HG02943 (cell line): ENCODE data around the gene C3AR1.
A peak's percentile ranks its signal among the peaks of the same experiment; 100 is the strongest.

Source experiments
- ATAC-seq: cut with Tn5 transposase; IDR thresholded peaks from one replicate; pipeline ENCODE4 v1.9.1; 2021; ENCODE audit warnings: mild to moderate bottlenecking, low read depth, moderate library complexity; ENCODE audit not compliant: unreplicated experiment

The C3AR1 gene

DNA sequence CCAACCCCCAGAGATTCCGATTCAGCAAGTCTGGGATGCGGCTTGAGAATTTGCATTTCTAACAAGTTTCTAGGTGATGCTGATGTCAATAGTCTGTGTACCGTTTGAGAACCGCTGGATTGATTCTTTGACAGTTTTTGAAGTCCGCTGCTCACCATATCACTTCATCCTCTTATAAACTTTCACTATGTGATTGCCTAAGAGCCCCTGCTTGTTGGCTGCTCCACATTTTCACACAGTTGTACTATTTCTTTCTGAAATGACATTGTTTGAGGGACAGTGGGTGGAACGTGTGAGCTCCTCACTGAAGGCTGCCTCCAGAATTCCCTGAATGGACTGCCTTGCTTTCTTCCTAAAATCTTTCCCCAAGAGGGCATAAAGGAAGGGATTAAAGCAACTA is 7.7 kb downstream of the C3AR1 start:
- no peak for ATAC-seq

DNA sequence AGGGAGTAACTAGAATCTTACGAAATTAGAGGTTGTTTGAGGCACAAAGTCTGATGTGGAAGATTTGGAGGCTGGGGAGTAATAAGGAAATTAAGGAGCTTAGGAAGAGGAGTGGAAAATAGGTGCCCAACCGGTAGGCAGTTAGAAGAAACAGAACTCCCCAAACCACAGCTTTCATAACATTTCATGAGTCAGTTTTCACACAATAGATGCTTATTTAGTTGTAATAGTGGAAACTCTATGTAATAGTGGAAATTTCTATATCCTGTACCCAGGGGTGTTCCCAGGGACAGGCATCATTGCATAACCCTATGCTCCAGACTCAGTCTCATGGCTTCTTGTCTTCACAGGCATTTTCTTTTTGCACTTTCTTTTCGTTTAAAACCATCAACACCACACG is 8.3 kb downstream of the C3AR1 start:
- no peak for ATAC-seq

DNA sequence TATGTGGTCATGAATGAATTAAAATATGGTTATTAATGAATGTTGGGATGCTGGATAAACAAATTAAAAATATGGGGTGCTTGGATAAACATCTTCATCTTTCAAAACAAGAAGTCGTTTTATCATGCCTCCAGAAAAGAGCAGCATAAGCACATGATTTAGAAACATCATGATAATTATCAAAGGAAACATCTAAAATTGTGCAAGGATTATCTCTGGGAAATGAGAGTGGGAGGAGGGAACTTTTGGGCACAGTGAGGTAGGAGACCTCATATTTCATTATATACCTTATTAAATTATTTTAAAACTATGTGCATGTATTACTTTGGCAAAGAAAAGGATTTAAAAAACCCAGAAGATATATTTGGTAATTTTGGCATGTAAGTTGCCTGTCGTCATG is 8.9 kb downstream of the C3AR1 start:
- ATAC-seq = no peak

DNA sequence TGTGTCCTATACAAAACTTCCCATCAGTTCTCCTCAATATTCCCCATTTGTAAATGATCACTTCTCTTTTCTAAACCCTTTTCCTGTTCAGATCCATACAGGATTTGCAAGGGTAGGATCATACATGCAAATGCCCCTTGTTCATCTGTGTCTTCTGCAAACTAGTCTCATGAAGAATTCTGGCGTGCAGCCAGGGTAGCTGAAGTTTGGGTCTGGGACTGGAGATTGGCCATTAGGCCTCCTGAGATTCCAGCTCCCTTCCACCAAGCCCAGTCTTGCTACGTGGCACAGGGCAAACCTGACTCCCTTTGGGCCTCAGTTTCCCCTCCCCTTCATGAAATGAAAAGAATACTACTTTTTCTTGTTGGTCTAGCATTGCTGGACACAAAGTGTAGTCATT is 11.3 kb downstream of the C3AR1 start:
- no peak for ATAC-seq

DNA sequence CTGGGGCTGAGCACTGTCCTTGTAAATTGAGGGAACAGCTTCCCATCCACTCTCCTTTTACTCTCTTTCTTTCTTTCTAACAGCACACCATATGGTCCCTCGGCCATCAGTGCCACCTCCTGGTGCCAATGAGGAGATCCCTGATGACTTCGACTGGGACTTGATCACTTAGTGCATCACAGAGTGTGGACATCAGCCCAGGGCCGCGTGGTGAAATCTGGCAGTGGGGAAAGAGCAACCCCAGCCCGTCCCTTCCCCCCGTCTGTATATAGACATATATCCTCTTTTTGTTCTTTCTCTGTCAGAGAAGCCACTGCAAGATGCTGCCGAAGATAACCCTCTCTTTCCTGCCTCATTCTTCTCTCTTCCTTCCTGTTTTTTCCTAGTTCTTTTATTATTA is 13.5 kb downstream of the C3AR1 start:
- ATAC-seq = no peak

DNA sequence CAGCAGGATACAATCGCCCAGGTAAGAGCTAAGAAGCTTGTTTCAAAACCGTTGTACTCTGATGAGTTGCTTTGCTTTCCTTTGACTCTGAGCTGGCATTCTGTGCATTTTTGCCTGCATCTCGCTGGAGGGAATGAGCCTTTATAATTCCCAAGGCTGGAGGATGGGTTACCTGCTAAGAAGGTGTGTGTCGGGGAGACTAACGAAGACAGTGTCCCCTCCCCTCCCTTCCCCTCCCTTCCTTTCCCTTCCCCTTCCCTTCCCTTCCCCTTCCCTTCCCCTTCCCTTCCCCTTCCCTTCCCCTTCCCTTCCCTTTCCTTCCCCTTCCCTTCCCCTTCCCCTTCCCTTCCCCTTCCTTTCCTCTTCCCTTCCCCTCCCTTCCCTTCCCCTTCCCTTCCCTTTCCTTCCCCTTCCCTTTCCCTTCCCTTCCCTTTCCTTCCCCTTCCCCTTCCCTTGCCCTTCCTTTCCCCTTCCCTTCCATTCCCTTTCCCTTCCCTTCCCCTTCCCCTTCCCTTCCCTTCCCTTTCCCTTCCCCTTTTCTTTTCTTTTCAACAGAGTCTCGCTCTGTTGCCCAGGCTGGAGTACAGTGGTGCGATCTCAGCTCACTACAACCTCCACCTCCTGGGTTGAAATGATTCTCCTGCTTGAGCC is 15.4 kb downstream of the C3AR1 start:
- ATAC-seq = no peak

DNA sequence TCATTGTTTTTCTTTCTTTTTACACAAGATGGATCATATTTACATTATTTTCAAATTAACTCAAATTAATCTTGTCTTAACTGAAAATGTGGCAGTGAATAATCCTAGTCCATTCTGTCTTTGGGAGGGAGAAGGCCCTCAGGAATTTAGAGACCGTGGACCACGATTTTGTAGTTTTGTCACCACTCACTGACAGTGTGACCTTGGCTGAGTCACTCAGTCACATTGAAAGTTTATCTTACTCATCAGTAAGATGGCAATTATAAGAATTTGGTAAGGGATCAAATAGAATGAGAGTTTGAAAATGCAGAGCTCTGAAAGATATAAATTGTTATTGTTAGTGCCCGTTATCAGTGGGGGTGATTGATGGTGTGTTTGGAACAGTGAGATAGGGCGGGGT is 17.3 kb downstream of the C3AR1 start:
- ATAC-seq = no peak

DNA sequence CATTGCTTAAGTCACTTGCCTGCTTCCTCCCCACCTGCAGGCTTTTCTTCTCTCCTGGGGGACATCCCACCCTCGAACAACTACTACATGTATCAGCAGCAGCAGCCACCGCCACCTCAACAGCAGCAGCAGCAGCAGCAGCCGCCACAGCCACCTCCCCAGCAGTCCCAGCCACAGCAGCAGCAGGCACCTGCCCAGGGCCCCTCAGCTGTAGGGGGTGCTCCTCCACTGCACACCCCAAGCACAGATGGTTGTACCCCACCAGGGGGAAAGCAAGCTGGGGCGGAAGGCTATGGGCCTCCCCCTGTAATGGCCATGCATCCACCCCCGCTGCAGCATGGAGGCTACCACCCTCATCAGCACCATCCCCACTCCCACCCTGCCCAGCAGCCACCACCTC is 18.3 kb downstream of the C3AR1 start:
- no peak for ATAC-seq

DNA sequence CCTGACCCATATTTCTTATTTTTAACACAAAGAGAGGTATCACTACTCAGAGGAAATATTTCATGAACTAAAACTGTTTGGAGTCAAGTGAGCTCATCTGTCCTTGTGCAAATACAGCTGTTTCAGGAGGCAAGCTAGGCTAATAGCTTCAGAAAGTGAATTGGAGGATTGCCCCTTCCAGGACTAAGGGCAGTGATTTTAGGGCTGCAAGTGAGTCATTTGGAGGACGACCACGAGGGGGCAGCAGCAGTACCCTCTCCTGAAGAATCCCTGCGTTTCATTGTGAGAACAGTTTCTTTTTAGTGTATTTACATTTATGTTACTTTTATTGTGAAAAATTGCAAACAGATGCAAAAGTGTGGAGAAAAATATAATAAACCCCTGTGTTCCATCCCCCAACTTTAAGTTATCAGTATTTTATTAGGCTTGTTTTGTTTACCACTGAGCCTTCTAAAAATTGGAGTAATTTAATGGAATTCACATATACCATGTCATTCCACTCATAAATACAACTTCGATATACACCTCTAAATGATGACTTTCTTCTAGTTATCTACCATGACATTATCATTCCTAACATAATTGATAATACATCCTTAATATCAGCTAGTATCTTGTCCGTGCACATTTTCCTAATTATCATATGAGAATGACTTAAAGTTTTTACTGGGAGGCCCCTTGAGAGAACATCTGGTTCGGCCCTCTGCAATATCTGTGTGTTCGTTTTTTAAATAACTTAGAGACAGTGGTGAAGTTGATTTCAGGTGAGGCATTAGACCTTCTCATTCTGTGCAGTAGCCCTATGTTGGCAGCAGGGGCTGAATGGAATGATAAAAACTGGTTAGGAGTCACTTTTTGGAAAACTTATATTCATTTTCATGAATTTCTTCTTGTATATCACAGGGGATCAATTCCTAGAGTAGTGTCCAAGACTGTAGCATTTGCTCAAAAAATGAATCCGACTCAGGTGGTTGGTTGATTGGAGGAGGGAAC is 19.9 kb downstream of the C3AR1 start:
- no peak for ATAC-seq

DNA sequence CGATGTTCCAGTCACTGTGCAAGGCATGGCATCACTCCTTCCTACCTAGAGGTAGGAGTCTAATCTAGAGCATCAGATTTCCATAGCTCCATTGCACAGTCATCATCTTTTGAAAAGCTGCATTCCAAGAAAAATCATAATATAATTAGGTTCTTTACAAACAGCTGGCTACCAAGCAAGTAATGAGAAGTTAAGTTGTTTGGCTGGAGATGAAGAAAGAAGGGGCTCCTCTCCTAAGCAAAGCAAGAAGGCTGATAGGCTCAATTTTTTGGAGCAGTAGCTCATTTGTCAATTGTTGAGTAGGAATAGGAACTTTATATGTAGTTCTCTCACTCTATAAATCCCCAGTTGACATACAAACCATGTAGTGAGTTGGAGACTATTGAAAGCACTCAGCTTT is 25.4 kb downstream of the C3AR1 start:
- no peak for ATAC-seq

DNA sequence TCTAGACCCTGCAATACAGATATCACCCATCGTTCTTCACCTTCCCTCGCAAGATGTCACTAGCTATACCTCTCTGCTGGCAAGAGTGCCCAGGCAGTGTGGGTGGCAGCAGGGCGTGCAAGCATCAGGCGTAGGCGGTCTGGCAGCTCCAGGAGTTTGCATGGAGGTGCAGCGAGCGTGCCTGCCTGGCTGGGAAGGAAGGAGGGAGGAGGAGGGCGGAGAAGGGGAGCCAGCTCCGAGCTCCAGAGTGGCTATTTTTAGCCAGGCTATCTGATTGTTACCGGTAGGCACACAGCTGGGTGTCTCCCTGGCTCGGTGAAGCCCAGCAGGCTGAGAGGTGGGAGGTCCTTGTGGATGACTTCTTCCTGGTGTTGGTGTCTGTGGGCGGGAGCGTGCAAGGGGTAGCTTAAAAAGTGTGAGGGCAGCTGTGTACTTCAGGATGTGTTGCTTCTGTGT is 27.5 kb downstream of the C3AR1 start:
- no peak for ATAC-seq

DNA sequence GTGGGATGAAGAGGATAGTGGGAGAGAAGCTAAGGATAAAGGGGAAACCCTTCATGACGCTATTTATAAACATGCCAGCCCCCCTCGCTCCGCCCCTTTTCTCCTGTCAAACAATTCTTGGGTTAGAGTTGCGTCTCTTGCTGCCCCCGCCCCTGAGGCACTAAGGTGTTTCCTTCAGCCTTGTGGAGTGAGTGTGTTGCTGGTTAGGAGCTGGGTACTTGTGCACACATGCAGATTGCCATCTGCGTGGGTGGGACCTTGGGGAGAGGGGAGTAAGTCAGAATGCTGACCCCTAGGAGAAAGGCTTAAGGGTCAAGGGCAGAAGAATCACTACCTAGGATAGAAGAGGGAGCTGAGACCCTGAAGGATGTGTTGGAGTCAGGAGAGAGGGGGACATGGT is 28.2 kb downstream of the C3AR1 start:
- ATAC-seq = no peak

DNA sequence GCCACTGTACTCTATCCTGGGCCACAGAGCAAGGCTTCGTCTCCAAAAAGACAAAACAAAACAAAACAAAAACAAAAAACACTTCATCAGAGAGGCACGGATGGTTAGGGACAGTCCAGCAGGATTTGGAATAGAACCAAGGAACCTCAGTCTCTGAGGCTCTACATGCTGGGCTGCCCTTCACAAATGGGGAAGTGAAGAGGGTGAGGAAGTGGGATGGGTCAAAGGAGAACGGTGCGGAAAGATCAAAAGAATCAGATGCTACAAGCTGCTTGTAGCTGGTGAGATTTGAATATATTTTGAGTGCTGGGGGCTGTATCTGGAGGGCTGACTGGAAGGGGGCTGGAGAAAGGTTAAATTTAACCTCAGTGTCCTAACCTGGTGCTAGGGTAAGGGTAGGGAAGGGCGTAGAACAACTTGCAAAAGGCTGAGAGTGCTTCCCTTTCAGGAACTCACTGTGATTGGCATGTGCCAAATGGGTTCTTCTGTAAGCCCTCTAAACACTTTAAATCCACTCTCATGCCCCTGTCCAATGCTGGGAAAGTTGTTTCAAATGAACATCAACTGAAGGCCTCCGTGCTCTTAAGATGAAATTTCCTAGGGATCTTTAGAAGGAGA is 29.0 kb downstream of the C3AR1 start:
- no peak for ATAC-seq

DNA sequence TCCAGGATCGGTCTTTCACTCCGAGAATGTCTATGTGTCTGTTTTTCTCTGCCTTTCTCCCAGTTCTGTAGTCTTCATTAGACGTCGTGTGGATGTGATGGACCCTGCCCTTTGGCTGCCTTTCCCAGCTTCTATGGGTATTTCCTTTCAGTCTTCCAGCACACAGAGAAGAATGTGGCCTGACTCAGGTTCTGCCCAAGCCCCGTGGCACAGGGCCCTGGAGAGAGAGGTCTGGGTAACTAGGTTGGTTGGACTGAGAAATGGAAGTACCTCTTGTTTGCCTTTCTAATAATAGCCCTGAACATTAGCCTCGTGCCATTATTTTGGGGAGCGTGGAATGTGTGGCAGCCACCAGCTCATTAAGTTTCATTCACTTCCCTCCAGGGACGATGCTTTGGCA is 29.8 kb downstream of the C3AR1 start:
- no peak for ATAC-seq

DNA sequence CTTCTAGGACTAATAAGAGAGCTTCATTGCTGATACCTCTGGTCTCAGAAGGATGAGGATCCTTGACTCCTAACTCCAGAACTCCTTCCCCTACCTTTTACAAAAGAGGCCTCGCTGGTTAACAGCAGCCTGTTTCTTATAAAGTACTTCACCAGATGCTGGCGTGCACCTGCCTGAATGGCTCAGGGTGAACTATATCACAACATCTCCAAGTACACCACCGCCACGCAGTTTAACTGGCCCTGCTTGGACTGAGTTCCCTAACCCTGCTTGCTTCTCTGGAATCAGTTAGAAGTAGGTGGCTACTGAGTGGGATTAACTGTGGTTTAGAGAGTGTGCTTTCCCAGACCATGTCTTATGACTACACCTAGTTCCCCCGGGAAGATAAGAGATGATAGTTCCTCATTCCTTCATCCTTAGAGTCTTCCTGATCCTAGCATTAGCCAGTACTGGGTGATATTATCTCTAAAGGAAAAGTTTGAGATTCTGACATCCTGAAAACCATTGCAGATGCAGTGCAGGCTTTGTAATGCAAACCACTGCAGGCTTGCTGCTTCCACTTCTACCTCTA is 30.6 kb downstream of the C3AR1 start:
- no peak for ATAC-seq

DNA sequence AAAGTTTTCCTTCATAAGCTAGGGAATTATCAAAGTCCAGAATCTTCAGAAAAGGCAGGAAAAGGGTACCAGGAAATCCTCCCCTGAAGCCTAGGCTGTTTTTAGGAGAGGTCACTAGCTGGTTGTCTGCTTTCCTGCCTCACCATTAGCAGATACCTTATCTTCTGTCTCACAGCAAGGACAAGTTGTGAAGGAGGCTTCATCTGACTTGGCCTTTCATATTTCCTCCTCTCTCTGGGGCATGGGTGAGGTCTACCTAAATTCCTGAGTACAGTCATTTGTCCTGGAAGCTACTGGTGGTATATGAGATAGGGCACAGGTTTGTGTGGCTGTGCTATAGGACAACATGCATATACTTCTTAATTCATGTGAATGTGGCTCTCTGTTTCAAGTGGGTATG is 31.4 kb downstream of the C3AR1 start:
- ATAC-seq = no peak

DNA sequence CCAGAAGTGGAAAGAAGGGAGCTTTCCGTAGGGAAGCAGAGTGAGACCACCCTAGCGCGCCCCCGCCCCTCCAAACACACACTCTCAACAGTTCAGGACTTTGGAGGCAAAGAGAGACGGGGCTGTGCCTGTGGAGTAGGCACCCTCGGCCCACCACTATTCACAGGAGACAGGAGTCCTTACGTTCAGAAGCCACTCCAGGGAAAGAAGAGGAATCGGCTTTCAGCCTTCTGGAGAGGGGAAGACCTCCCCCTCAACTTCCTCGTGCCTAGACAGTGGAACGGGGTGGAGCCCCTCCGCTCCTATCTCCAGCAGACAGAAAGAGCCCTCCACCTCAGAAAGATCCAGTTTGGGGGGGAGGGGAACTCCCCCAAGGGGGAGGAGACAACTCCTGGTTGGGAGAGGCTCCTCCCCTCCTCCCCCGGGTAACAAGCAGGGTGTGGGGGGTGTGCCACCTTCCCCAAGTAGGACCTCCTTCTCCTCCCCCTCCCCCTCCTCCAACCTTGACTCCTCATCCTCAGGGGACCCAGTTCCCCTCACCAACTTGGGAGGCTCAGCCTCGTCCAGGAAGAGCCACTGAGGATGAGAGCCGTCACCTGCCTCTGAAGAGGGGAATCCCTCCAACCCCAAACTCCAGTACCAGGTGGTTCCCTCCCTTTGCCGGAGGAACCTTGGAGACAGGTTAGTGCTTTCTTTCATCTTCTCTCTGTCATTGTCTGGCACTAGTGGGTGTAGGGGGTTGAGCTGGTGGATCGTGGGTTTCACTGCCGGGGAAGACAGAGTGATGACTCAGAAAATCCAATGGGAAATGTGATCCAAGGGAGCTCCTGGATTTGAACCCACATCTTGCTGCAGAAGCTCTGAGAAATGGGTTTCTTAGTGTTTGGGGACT is 32.8 kb downstream of the C3AR1 start:
- ATAC-seq = no peak

DNA sequence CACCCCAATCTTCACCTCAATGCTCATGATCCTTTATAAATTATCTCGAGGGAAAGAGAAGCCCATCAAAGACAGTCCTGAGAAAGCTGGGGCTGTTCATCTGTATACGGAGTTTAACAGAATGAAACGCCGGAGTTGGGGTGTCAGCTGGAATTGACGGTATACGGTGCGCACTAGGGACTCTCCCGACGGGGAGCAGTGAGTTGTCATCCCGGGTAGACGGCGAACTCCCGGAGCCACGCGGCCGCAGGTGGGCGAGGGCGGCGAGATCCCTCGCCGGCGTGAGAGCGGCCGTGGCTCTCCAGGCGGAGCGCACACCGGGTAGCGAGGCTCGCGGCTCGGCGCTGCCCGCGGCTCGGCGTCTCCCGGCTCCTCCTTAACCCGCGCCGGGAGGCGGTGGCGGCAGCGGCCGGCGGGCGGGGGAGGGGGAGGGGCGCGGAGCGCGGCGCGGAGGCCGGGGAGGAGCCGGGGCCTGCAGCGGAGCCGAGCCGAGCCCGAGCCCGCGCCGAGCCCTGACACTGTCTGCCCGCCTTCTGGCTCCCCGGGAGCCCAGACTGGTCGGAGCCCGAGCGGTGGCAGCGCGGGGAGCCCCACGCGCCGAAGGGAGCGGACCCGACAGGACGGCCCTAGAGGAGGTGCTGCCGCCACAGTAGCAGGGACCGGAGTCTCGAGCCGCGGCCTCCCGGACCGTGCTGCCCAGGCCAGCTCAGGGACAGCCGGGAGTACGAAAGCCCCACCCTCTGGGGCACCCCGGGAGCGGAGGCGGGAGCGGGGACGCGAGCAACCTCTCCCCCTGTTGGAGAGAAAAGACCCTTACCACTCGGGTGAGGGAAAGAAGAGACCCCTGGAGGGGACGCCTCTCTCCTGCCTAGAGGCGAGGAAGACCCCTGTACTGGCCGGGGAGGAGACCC is 33.7 kb downstream of the C3AR1 start, which contains the start of gene FOXJ2:
Gene FOXJ2 (plus strand): TSS at position 475 of the 911 bp plus-strand sequence. CDS start 7,117 bp downstream, outside the sequence.
- ATAC-seq = peak; percentile 52

DNA sequence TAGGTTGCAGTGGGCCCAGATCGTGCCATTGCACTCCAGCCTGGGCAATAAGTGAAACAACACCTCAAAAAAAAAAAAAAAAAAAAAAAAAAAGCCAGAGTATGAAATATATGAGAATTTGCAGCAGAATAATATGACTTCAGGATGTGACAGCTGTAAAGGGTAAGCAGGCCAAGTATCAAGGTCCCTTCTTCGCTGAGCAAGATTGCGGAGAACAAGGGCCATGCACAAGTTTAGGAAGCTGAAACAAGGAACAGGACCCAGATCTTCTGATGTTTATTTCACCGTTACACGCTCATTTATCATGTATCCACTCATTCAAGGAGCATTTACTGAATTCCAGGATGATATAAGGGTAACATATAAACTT is 34.3 kb downstream of the C3AR1 start:
- no peak for ATAC-seq
